HL-60 (cell line): ENCODE results near the gene PDHX.

Experiments used
- DNase-seq, 2 experiments: peaks; one replicate each; pipeline ENCODE4 v3.0.0-alpha.2; 2010 to 2020; ENCODE audit warnings: low read depth in 1 of 2, low spot score in 1 of 2
- H3K27ac ChIP-seq: fragments of 250-450 bp; sonication (Bioruptor Pico); replicated peaks from 2 replicates; pipeline ENCODE4 v1.5.1; 2020; ENCODE audit warnings: mild to moderate bottlenecking, moderate library complexity
- H3K27me3 ChIP-seq: fragments of 250-450 bp; sonication (Bioruptor Pico); 2 replicates; pipeline ENCODE4 v1.5.1; 2021; ENCODE audit warnings: mild to moderate bottlenecking, moderate library complexity; ENCODE audit not compliant: insufficient read depth, poor library complexity, severe bottlenecking
- H3K4me3 ChIP-seq: replicated peaks from 2 replicates; pipeline ENCODE4 v1.5.1; 2011; ENCODE audit warnings: mild to moderate bottlenecking, control low read depth, low read length; ENCODE audit not compliant: insufficient read depth
- CTCF ChIP-seq: IDR thresholded peaks from one replicate; pipeline ENCODE4 v1.5.1; 2011; ENCODE audit warnings: low read length, control low read depth, inconsistent platforms; ENCODE audit not compliant: insufficient read depth
- GABPA ChIP-seq: IDR thresholded peaks from 2 replicates; pipeline ENCODE4 v1.6.1; 2012; ENCODE audit warnings: low read depth
- POLR2AphosphoS5 ChIP-seq: IDR thresholded peaks from 2 replicates; pipeline ENCODE4 v1.6.1; 2012; ENCODE audit warnings: low read depth
- SPI1 ChIP-seq: IDR thresholded peaks from 2 replicates; pipeline ENCODE4 v1.6.1; 2012; ENCODE audit warnings: low read depth, mild to moderate bottlenecking, borderline replicate concordance
- TF ChIP-seq, protein P1 (sequence below): IDR thresholded peaks from 2 replicates; pipeline ENCODE4 v1.6.1; 2012; ENCODE audit warnings: low read depth; ENCODE audit not compliant: insufficient replicate concordance

PDHX gene

DNA sequence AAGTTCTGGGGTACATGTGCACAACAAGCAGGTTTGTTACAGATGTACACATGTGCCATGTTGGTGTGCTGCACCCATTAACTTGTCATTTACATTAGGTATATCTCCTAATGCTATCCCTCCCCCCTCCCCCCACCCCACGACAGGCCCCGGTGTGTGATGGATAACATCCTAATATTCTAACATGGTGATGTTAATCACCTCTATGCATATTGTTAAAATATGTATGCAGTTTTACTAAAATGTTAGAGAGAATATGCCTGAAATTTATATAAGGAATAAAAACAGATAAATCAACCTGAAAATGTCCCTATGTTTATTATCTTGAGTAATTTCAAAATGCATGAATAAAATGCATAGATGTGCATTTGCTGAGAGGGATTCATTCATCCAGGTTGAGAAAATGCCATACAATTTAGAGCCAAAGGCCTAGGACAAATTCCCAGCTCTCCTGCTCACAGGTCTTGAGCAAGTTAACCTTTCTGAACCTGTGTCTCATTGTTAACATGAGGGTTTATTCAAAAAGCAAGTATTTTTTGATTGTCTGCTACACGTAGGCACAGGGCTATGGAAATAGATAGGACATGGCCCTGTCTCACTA, 38.9 kb upstream of the PDHX start:
- DNase-seq, result no peak
- no peak for TF ChIP-seq CTCF
- TF ChIP-seq, protein P1, sequence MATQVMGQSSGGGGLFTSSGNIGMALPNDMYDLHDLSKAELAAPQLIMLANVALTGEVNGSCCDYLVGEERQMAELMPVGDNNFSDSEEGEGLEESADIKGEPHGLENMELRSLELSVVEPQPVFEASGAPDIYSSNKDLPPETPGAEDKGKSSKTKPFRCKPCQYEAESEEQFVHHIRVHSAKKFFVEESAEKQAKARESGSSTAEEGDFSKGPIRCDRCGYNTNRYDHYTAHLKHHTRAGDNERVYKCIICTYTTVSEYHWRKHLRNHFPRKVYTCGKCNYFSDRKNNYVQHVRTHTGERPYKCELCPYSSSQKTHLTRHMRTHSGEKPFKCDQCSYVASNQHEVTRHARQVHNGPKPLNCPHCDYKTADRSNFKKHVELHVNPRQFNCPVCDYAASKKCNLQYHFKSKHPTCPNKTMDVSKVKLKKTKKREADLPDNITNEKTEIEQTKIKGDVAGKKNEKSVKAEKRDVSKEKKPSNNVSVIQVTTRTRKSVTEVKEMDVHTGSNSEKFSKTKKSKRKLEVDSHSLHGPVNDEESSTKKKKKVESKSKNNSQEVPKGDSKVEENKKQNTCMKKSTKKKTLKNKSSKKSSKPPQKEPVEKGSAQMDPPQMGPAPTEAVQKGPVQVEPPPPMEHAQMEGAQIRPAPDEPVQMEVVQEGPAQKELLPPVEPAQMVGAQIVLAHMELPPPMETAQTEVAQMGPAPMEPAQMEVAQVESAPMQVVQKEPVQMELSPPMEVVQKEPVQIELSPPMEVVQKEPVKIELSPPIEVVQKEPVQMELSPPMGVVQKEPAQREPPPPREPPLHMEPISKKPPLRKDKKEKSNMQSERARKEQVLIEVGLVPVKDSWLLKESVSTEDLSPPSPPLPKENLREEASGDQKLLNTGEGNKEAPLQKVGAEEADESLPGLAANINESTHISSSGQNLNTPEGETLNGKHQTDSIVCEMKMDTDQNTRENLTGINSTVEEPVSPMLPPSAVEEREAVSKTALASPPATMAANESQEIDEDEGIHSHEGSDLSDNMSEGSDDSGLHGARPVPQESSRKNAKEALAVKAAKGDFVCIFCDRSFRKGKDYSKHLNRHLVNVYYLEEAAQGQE, result no peak
- no peak for TF ChIP-seq SPI1
- TF ChIP-seq POLR2AphosphoS5, result no peak
- no peak for TF ChIP-seq GABPA
- H3K27me3 ChIP-seq, result no peaks in the 10 kb centered on the region
- H3K4me3 ChIP-seq, result no peak overlapping the region
- H3K27ac ChIP-seq, result no peak overlapping the region

DNA sequence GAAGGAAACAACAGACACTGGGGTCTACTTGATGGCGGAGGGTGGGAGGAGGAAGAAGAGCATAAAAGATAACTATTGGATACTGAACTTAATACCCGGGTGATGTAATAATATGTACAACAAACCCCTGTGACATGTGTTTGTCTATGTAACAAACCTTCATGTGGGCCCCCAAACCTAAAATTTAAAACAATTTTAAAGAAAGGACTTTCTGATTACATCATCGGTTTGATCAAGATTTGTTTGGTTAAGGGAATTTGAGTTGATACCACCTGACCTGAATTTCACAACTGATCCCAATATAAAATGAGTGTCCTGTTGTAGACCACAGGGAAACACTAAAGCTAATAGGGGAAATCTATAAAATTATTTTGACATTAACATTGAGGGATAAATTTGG, 34.5 kb upstream of the PDHX start:
- DNase-seq, result no peak
- TF ChIP-seq SPI1 (no peak), CTCF (no peak), GABPA (no peak)
- no peaks in the 10 kb centered on the region for H3K27me3 ChIP-seq
- no peak overlapping the region for H3K4me3 ChIP-seq
- no peak overlapping the region for H3K27ac ChIP-seq

DNA sequence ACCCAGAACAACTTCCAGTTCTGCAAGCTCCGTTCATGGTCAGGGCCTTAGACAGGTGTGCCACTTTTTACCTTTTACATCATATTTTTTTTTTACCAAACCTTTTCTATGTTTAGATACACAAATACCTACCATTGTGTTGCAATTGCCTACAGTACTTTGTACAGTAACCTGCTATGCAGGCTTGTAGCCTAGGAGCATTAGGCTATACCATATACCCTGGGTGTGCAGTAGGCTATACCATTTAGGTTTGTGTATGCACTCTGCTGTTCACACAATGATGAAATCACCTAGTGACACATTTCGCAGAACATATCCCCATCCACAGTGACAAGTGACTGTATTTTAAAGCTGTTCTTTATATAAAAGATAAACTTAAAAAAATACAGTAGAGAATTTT, 29.8 kb upstream of the PDHX start:
- Histone ChIP-seq H3K27ac (no peak overlapping the region), H3K27me3 (no peaks in the 10 kb centered on the region), H3K4me3 (no peak overlapping the region)
- DNase-seq, result no peak
- TF ChIP-seq, protein P1, result no peak
- TF ChIP-seq GABPA, result no peak
- no peak for TF ChIP-seq CTCF
- TF ChIP-seq SPI1, result no peak
- TF ChIP-seq POLR2AphosphoS5, result no peak

GRCh38 chr11:34887260-34887659, 29.2 kb upstream of the PDHX start:
- no peaks in the 10 kb centered on the region for H3K27me3 ChIP-seq
- no peak overlapping the region for H3K27ac ChIP-seq

More at GRCh38 chr11:34887260-34887659, 29.2 kb upstream of the PDHX start:
- TF ChIP-seq CTCF (no peak), GABPA (no peak), SPI1 (no peak), POLR2AphosphoS5 (no peak)
- TF ChIP-seq, protein P1, result no peak
- DNase-seq, result no peak
- no peak overlapping the region for H3K4me3 ChIP-seq
